ENCODE results near the gene MIA.
"Not testable (repeated sequence)": the region's sequence is repeated elsewhere in the genome, so short reads cannot be mapped to it uniquely, and the experiment has no call there.

Gene MIA

GRCh38 chr19:40750058-40750873 lies 25.1 kb upstream of the MIA start, which contains the start of gene ACTMAP:
TSS of gene ACTMAP (minus strand) at chr19:40750477. CDS start at chr19:40749803, 674 bp downstream.
- DNase-seq = peak; percentile 99 to 100 (median 100)

- peak; percentile 87 to 100 (median 98) for DNase-seq
Observed at GRCh38 chr19:40750874-40751537, 24.3 kb upstream of the MIA start, which contains the start of gene SNRPA. TSS of gene SNRPA (plus strand) at chr19:40751203. CDS start at chr19:40751409, 206 bp downstream.

- DNase-seq = no peak
Observed at GRCh38 chr19:40752257-40752781, 23.0 kb upstream of the MIA start.

- DNase-seq = peak in 2 of 58 donors; percentile 6 to 13
Observed at GRCh38 chr19:40754611-40755247, 20.6 kb upstream of the MIA start.

- no peak for DNase-seq
Observed at GRCh38 chr19:40755248-40755624, 20.1 kb upstream of the MIA start.

- no peak for DNase-seq
Observed at GRCh38 chr19:40755791-40756190, 19.5 kb upstream of the MIA start.

GRCh38 chr19:40756502-40757110 lies 18.7 kb upstream of the MIA start:
- DNase-seq = no peak

- no peak for DNase-seq
Observed at GRCh38 chr19:40758491-40758890, 16.8 kb upstream of the MIA start.

- no peak for DNase-seq
Observed at GRCh38 chr19:40759352-40759751, 16.0 kb upstream of the MIA start.

- no peak for DNase-seq
Observed at GRCh38 chr19:40762754-40763470, 12.4 kb upstream of the MIA start.

GRCh38 chr19:40763526-40763925 lies 11.8 kb upstream of the MIA start:
- no peak for DNase-seq

- no peak for DNase-seq
Observed at GRCh38 chr19:40763963-40764362, 11.4 kb upstream of the MIA start.

GRCh38 chr19:40766385-40766784 lies 8.9 kb upstream of the MIA start:
- not testable (repeated sequence) for DNase-seq

GRCh38 chr19:40768869-40769268 lies 6.5 kb upstream of the MIA start:
- no peak for DNase-seq

GRCh38 chr19:40771101-40771862 lies 4.0 kb upstream of the MIA start:
- DNase-seq = not testable (repeated sequence)

- no peak for DNase-seq
Observed at GRCh38 chr19:40775632-40776022, 306 bp downstream of the MIA start.

GRCh38 chr19:40776364-40776763 lies 1.0 kb downstream of the MIA start:
- DNase-seq = no peak

GRCh38 chr19:40776932-40777644 lies 1.8 kb downstream of the MIA start:
- DNase-seq = peak in 56 of 58 donors; percentile 14 to 94 (median 80)

- DNase-seq = peak in 1 of 58 donors; percentile 81
Observed at GRCh38 chr19:40777645-40777936, 2.3 kb downstream of the MIA start.
